ENCODE data around the gene SLC12A3.

The SLC12A3 gene

DNA sequence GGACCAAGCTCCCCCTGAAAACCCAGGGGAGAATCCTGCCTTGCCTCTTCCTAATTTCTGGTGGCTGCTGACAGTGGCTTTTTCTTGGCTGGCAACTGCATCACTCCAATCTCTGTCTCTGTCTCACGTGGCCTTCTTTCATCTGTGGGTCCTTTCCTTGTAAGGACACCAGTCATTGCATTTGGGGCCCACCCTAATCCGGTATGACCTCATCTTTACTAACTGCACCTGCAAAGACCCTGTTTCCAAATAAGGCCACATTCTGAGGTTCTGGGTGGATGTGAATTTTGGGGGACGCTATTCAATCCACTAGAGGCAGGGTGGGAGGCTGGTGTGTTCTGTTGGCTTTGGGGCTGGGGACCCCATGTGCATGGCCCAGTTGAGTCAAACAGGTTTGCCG lies 11.0 kb downstream of the SLC12A3 start:
- TF ChIP-seq, protein P1, sequence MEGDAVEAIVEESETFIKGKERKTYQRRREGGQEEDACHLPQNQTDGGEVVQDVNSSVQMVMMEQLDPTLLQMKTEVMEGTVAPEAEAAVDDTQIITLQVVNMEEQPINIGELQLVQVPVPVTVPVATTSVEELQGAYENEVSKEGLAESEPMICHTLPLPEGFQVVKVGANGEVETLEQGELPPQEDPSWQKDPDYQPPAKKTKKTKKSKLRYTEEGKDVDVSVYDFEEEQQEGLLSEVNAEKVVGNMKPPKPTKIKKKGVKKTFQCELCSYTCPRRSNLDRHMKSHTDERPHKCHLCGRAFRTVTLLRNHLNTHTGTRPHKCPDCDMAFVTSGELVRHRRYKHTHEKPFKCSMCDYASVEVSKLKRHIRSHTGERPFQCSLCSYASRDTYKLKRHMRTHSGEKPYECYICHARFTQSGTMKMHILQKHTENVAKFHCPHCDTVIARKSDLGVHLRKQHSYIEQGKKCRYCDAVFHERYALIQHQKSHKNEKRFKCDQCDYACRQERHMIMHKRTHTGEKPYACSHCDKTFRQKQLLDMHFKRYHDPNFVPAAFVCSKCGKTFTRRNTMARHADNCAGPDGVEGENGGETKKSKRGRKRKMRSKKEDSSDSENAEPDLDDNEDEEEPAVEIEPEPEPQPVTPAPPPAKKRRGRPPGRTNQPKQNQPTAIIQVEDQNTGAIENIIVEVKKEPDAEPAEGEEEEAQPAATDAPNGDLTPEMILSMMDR (IDR thresholded peaks at IDR 0.05; ENCODE audit: low read depth, low read length, missing control alignments), result no peak
- no peak overlapping the region for H3K4me3 ChIP-seq (ENCODE audit: low read depth, low read length)
- no peak for DNase-seq (ENCODE audit: low read depth)

DNA sequence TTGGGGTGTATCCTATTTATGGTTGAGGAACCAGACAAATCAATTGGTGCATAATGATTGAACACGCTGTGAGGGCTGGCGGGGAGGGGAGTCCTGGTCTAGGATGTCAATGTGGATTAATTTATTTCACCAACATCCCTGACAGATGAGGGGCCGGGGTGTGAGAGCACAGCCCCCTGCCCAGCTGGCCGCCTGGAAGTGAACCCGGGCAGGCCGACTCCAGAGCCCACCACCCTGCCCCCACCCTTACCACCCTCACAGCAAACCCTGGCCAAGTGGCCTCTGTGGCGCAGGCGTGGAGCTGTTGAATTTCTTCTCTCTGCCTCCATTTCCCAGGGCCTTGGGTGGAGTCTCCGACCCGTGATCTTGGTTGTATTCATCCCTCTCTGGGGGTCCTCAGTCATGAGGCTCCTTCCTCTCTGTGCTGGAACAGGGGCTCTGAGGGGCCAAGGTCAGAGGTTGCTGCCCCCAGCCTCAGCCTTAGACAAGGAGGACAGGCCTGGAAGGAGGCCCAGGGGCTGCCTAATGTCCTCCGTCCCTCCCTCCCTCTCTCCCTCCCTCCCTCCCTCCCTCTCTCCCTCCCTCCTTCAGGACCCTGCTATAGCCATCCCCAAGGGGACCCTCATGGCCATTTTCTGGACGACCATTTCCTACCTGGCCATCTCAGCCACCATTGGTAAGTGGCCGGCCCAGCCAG lies 12.6 kb downstream of the SLC12A3 start:
- no peak overlapping the region for H3K4me3 ChIP-seq (ENCODE audit: low read depth, low read length)
- DNase-seq (ENCODE audit: low read depth), result no peak
- TF ChIP-seq, protein P1 (IDR thresholded peaks at IDR 0.05; ENCODE audit: low read depth, low read length, missing control alignments), result no peak

DNA sequence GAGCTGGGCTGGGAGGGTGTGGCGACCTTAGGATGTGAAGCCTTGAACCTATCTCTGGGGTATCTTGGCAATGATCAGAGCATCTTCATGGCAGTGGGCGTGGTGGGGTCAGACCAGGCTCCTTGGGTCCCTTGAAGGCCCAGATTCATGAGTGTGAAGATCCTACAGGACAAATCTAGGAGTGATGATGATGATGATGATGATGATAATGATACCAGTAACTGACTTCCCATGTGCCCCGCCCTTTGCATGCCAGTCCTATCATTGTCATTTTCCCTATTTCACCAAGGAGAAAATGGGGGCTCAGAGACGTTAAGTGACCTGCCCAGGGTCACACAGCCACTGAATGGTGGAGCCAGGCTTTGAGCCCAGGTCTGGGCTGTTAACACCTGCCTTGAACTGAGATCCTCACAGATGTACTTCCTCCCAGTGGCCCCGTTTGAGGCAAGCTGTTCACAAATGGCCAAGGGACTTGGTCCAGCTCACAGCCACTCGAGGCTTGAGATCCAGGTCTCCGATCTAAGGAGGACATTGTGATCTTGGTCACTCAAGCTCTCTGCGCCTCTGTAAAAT lies 13.4 kb downstream of the SLC12A3 start:
- TF ChIP-seq, protein P1 (IDR thresholded peaks at IDR 0.05; ENCODE audit: low read depth, low read length, missing control alignments), result no peak
- DNase-seq (ENCODE audit: low read depth), result no peak

DNA sequence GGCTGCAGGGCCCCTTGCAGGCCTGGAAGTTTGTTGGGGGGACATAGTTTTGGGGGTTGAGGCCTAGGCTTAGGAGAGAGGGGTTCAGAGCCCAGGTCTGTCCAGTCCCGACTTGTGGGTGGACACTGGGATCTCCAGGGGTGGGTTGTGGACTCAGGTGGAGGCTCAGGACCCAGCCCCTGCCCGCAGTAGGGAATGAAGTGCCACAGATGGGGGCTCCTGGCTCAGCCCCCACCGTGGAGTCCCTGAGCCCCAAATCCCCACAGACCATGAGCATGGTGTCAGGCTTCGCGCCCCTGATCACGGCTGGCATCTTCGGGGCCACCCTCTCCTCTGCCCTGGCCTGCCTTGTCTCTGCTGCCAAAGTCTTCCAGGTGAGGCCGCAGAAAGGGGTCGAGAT lies 14.3 kb downstream of the SLC12A3 start:
- no peak for DNase-seq (ENCODE audit: low read depth)
- TF ChIP-seq, protein P1 (IDR thresholded peaks at IDR 0.05; ENCODE audit: low read depth, low read length, missing control alignments), result no peak

More for the DNA sequence above, 13.4 kb downstream of the SLC12A3 start:
- H3K4me3 ChIP-seq (ENCODE audit: low read depth, low read length), result no peak overlapping the region

DNA sequence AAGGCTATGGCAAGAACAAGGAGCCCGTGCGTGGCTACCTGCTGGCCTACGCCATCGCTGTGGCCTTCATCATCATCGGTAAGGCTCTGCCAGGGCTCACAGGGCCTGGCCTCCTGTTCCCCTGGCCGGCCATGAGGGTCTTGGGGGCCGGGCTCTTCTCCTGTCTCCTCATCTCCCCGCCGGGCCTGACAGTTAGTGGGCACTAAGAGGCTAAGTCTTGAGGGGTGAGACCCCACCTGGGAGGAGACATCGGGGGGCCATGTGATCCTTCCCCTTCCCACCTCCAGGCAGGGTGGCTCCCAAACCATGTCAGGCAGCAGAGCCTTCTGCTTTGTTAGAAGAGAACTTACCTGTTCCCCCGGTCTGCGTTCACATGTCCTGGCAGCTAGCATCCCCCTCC lies 15.2 kb downstream of the SLC12A3 start:
- no peak for DNase-seq (ENCODE audit: low read depth)
- no peak overlapping the region for H3K4me3 ChIP-seq (ENCODE audit: low read depth, low read length)
- TF ChIP-seq, protein P1 (IDR thresholded peaks at IDR 0.05; ENCODE audit: low read depth, low read length, missing control alignments), result no peak

More for the DNA sequence above, 14.3 kb downstream of the SLC12A3 start:
- no peak overlapping the region for H3K4me3 ChIP-seq (ENCODE audit: low read depth, low read length)

DNA sequence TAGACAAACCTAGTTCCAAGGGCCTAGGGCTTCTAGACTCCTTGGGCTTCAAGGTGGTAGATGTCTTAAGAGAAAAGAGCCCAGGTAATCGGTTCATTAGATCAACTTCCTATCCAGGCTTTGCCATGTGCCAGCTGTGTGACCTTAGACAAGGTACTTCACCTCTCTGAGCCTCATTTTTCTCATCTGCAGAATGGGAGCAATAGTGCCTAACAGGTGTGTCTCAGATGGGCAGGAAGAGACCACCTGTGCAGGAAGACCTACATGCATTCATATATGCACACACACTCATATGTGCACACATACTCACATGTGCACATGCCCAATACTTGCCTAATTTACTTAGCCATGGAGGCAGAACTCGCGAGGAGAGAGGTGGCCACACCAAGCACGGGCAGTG lies 15.7 kb downstream of the SLC12A3 start:
- TF ChIP-seq, protein P1 (IDR thresholded peaks at IDR 0.05; ENCODE audit: low read depth, low read length, missing control alignments), result no peak
- no peak overlapping the region for H3K4me3 ChIP-seq (ENCODE audit: low read depth, low read length)
- no peak for DNase-seq (ENCODE audit: low read depth)
